ENCODE results near the gene CORO7.

CORO7 gene

DNA sequence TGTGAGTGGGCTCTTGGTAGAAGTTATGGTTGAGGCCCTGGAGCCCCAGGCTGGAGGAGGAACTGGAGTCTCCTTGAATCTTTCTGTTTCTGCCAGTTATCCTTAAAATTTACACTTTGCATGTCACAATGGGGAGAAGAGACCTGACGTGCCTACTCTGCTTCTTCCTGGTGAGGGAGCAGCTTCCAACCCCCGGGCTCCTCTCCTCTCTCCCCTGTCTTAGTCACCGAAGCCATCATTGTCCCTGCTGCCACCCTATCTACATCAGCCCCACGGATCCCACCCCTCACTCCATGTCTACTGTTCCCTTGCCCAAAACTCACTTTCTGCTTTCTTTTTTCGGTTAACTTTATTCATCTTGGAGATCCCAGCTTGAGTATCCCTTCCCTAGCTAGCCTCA, 26.9 kb upstream of the CORO7 start:
- H3K4me1 ChIP-seq = no peaks in the 10 kb centered on the region
- H3K27me3 ChIP-seq = no peaks in the 10 kb centered on the region
- TF ChIP-seq, protein P1, sequence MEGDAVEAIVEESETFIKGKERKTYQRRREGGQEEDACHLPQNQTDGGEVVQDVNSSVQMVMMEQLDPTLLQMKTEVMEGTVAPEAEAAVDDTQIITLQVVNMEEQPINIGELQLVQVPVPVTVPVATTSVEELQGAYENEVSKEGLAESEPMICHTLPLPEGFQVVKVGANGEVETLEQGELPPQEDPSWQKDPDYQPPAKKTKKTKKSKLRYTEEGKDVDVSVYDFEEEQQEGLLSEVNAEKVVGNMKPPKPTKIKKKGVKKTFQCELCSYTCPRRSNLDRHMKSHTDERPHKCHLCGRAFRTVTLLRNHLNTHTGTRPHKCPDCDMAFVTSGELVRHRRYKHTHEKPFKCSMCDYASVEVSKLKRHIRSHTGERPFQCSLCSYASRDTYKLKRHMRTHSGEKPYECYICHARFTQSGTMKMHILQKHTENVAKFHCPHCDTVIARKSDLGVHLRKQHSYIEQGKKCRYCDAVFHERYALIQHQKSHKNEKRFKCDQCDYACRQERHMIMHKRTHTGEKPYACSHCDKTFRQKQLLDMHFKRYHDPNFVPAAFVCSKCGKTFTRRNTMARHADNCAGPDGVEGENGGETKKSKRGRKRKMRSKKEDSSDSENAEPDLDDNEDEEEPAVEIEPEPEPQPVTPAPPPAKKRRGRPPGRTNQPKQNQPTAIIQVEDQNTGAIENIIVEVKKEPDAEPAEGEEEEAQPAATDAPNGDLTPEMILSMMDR (IDR thresholded peaks at IDR 0.05; ENCODE audit: low read depth, low read length) = no peak
- peaks cover 86% of the 10 kb centered on the region for H3K36me3 ChIP-seq
- no peak for DNase-seq
- no peaks in the 10 kb centered on the region for H3K9me3 ChIP-seq
- no peak overlapping the region for H3K4me3 ChIP-seq (ENCODE audit: low read depth, low read length)

GRCh38 chr16:4442371-4442770, 26.0 kb upstream of the CORO7 start:
- Histone ChIP-seq H3K4me3 (ENCODE audit: low read depth, low read length) (no peak overlapping the region), H3K9me3 (no peaks in the 10 kb centered on the region), H3K27me3 (no peaks in the 10 kb centered on the region), H3K36me3 (peaks cover 88% of the 10 kb centered on the region), H3K4me1 (no peaks in the 10 kb centered on the region)
- no peak for DNase-seq
- TF ChIP-seq, protein P1 (IDR thresholded peaks at IDR 0.05; ENCODE audit: low read depth, low read length) = no peak

DNA sequence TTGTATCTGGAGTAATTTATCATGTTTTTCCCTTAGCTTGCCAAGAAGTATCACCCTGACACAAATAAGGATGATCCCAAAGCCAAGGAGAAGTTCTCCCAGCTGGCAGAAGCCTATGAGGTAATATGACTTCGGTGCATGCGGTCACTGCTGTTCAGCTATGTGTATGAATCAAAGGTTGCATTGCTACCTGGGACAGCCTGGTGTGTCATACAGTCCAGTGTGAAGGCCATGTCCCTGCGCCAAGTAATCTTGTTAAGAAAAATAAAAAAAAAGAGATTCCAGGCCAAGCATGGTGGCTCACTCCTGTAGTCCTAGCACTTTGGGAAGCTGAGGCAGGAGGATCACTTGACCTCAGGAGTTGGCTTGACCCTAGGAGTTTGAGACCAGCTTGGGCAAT, 21.0 kb upstream of the CORO7 start:
- no peak overlapping the region for H3K4me3 ChIP-seq (ENCODE audit: low read depth, low read length)
- H3K4me1 ChIP-seq = no peaks in the 10 kb centered on the region
- TF ChIP-seq, protein P1 (IDR thresholded peaks at IDR 0.05; ENCODE audit: low read depth, low read length) = no peak
- no peaks in the 10 kb centered on the region for H3K27me3 ChIP-seq
- H3K9me3 ChIP-seq = no peaks in the 10 kb centered on the region
- H3K36me3 ChIP-seq = peaks cover 80% of the 10 kb centered on the region
- no peak for DNase-seq

- DNase-seq = no peak
- TF ChIP-seq, protein P1 (IDR thresholded peaks at IDR 0.05; ENCODE audit: low read depth, low read length) = no peak
- Histone ChIP-seq H3K4me1 (no peaks in the 10 kb centered on the region), H3K27me3 (no peaks in the 10 kb centered on the region), H3K36me3 (peaks cover 76% of the 10 kb centered on the region), H3K9me3 (no peaks in the 10 kb centered on the region), H3K4me3 (ENCODE audit: low read depth, low read length) (no peak overlapping the region)
These were observed 19.1 kb upstream of the CORO7 start for GRCh38 chr16:4435337-4436067.

GRCh38 chr16:4433914-4434787, 17.8 kb upstream of the CORO7 start:
- H3K9me3 ChIP-seq = no peaks in the 10 kb centered on the region
- no peak for DNase-seq
- no peaks in the 10 kb centered on the region for H3K4me1 ChIP-seq
- TF ChIP-seq, protein P1 (IDR thresholded peaks at IDR 0.05; ENCODE audit: low read depth, low read length) = no peak
- H3K4me3 ChIP-seq (ENCODE audit: low read depth, low read length) = no peak overlapping the region
- no peaks in the 10 kb centered on the region for H3K27me3 ChIP-seq
- peaks cover 63% of the 10 kb centered on the region for H3K36me3 ChIP-seq

- no peaks in the 10 kb centered on the region for H3K27me3 ChIP-seq
- H3K9me3 ChIP-seq = no peaks in the 10 kb centered on the region
- TF ChIP-seq, protein P1 (IDR thresholded peaks at IDR 0.05; ENCODE audit: low read depth, low read length) = peak; percentile 10; the same call in 1 of the 2 replicates
- no peak overlapping the region for H3K4me3 ChIP-seq (ENCODE audit: low read depth, low read length)
- no peaks in the 10 kb centered on the region for H3K4me1 ChIP-seq
- DNase-seq = no peak
- peaks cover 54% of the 10 kb centered on the region for H3K36me3 ChIP-seq
These were observed 16.8 kb upstream of the CORO7 start for GRCh38 chr16:4433228-4433627.
